ENCODE results near the gene IRGC.
A peak's percentile ranks its signal among the peaks of the same experiment; 100 is the strongest.

The IRGC gene

GRCh38 chr19:43720936-43721335 lies 5.1 kb downstream of the IRGC start:
- DNase-seq (ENCODE audit: extremely low spot score), result no peak
- no peak for TF ChIP-seq NFRKB (IDR thresholded peaks at IDR 0.05)
- TF ChIP-seq CTBP1 (IDR thresholded peaks at IDR 0.05; ENCODE audit: borderline replicate concordance), result no peak
- no peak for TF ChIP-seq ELF4 (IDR thresholded peaks at IDR 0.05)
- TF ChIP-seq ZNF384 (IDR thresholded peaks at IDR 0.05), result no peak
- no peak for TF ChIP-seq SP1 (IDR thresholded peaks at IDR 0.05)
- no peak for TF ChIP-seq LEF1 (IDR thresholded peaks at IDR 0.05; ENCODE audit: borderline replicate concordance)
- TF ChIP-seq FOXA1 (IDR thresholded peaks at IDR 0.05), result no peak
- no peak for TF ChIP-seq FOXM1 (IDR thresholded peaks at IDR 0.05; ENCODE audit: borderline replicate concordance)
- TF ChIP-seq ARNT (IDR thresholded peaks at IDR 0.05), result no peak
- no peak for TF ChIP-seq L3MBTL2 (conservative IDR thresholded peaks at IDR 0.05)
- no peak for TF ChIP-seq FOXK2 (IDR thresholded peaks at IDR 0.05)
- TF ChIP-seq TARDBP (IDR thresholded peaks at IDR 0.05), result no peak
- no peak for TF ChIP-seq BHLHE40 (IDR thresholded peaks at IDR 0.05; ENCODE audit: borderline replicate concordance)
- TF ChIP-seq HDGF (IDR thresholded peaks at IDR 0.05; ENCODE audit: borderline replicate concordance), result no peak
- TF ChIP-seq SUZ12 (IDR thresholded peaks at IDR 0.05), result no peak
- TF ChIP-seq PKNOX1 (IDR thresholded peaks at IDR 0.05), result no peak
- POLR2A ChIA-PET, result no interaction called here
- CTCF ChIA-PET, result interaction anchor here (0.6 kb wide), 1 partner anchor 145 kb away, joined by 3 read pairs; the partner anchor contains the start of gene PINLYP

- no peak for TF ChIP-seq SP1 (IDR thresholded peaks at IDR 0.05)
- no peak for TF ChIP-seq FOXM1 (IDR thresholded peaks at IDR 0.05; ENCODE audit: borderline replicate concordance)
- TF ChIP-seq TARDBP (IDR thresholded peaks at IDR 0.05), result no peak
- no peak for TF ChIP-seq ZNF384 (IDR thresholded peaks at IDR 0.05)
- TF ChIP-seq CTBP1 (IDR thresholded peaks at IDR 0.05; ENCODE audit: borderline replicate concordance), result no peak
- no peak for TF ChIP-seq FOXA1 (IDR thresholded peaks at IDR 0.05)
- TF ChIP-seq LEF1 (IDR thresholded peaks at IDR 0.05; ENCODE audit: borderline replicate concordance), result no peak
- no peak for TF ChIP-seq NFRKB (IDR thresholded peaks at IDR 0.05)
- no peak for TF ChIP-seq ARNT (IDR thresholded peaks at IDR 0.05)
- no peak for TF ChIP-seq SUZ12 (IDR thresholded peaks at IDR 0.05)
- no peak for TF ChIP-seq PKNOX1 (IDR thresholded peaks at IDR 0.05)
- TF ChIP-seq ELF4 (IDR thresholded peaks at IDR 0.05), result no peak
- TF ChIP-seq FOXK2 (IDR thresholded peaks at IDR 0.05), result no peak
- CTCF ChIA-PET, result interaction anchor here (0.6 to 0.9 kb wide), 3 partner anchors 49 to 146 kb away, joined by 3 to 6 read pairs (median 3); partner anchors contain the start of genes PINLYP and PLAUR
- no peak for DNase-seq (ENCODE audit: extremely low spot score)
- POLR2A ChIA-PET, result no interaction called here
Observed at GRCh38 chr19:43721469-43722048, 5.7 kb downstream of the IRGC start.

GRCh38 chr19:43723588-43723987 lies 7.7 kb downstream of the IRGC start:
- ChIA-PET CTCF (interaction anchor here (1.1 kb wide), 1 partner anchor 55 kb away, joined by 6 read pairs; no protein-coding TSS in a partner anchor), POLR2A (no interaction called here)
- TF ChIP-seq ARNT (IDR thresholded peaks at IDR 0.05), result no peak
- TF ChIP-seq ZNF384 (IDR thresholded peaks at IDR 0.05), result peak; percentile 42; the same call in 1 of the 2 replicates
- no peak for DNase-seq (ENCODE audit: extremely low spot score)

- TF ChIP-seq LEF1 (IDR thresholded peaks at IDR 0.05; ENCODE audit: borderline replicate concordance), result no peak
- TF ChIP-seq FOXA1 (IDR thresholded peaks at IDR 0.05), result no peak
- TF ChIP-seq ZNF384 (IDR thresholded peaks at IDR 0.05), result no peak
- TF ChIP-seq HDGF (IDR thresholded peaks at IDR 0.05; ENCODE audit: borderline replicate concordance), result no peak
- TF ChIP-seq FOXK2 (IDR thresholded peaks at IDR 0.05), result no peak
- no peak for TF ChIP-seq ARNT (IDR thresholded peaks at IDR 0.05)
- TF ChIP-seq TARDBP (IDR thresholded peaks at IDR 0.05), result no peak
- TF ChIP-seq BHLHE40 (IDR thresholded peaks at IDR 0.05; ENCODE audit: borderline replicate concordance), result no peak
- no peak for TF ChIP-seq ELF4 (IDR thresholded peaks at IDR 0.05)
- DNase-seq (ENCODE audit: extremely low spot score), result no peak
- POLR2A ChIA-PET, result no interaction called here
- CTCF ChIA-PET, result no interaction called here
Observed at GRCh38 chr19:43724896-43725295, 9.0 kb downstream of the IRGC start.

- ChIA-PET POLR2A (interaction anchor here (1.5 kb wide), 1 partner anchor 30 kb away, joined by 6 read pairs; the partner anchor contains the start of gene SMG9), CTCF (interaction anchor here (0.7 kb wide), 1 partner anchor 62 kb away, joined by 8 read pairs; no protein-coding TSS in a partner anchor)
- TF ChIP-seq LEF1 (IDR thresholded peaks at IDR 0.05; ENCODE audit: borderline replicate concordance), result no peak
- TF ChIP-seq FOXM1 (IDR thresholded peaks at IDR 0.05; ENCODE audit: borderline replicate concordance), result no peak
- no peak for TF ChIP-seq L3MBTL2 (conservative IDR thresholded peaks at IDR 0.05)
- no peak for TF ChIP-seq HDGF (IDR thresholded peaks at IDR 0.05; ENCODE audit: borderline replicate concordance)
- TF ChIP-seq ZNF384 (IDR thresholded peaks at IDR 0.05), result no peak
- TF ChIP-seq FOXK2 (IDR thresholded peaks at IDR 0.05), result no peak
- no peak for DNase-seq (ENCODE audit: extremely low spot score)
Observed at GRCh38 chr19:43725468-43725867, 9.6 kb downstream of the IRGC start.

- no peak for DNase-seq (ENCODE audit: extremely low spot score)
- TF ChIP-seq BHLHE40 (IDR thresholded peaks at IDR 0.05; ENCODE audit: borderline replicate concordance) (no peak), CTBP1 (IDR thresholded peaks at IDR 0.05; ENCODE audit: borderline replicate concordance) (no peak), LEF1 (IDR thresholded peaks at IDR 0.05; ENCODE audit: borderline replicate concordance) (no peak), ZNF384 (IDR thresholded peaks at IDR 0.05) (no peak), FOXA1 (IDR thresholded peaks at IDR 0.05) (no peak), TARDBP (IDR thresholded peaks at IDR 0.05) (no peak), FOXK2 (IDR thresholded peaks at IDR 0.05) (no peak), PKNOX1 (IDR thresholded peaks at IDR 0.05) (no peak), SUZ12 (IDR thresholded peaks at IDR 0.05) (no peak), HDGF (IDR thresholded peaks at IDR 0.05; ENCODE audit: borderline replicate concordance) (no peak), NFRKB (IDR thresholded peaks at IDR 0.05) (no peak), ELF4 (IDR thresholded peaks at IDR 0.05) (no peak), ARNT (IDR thresholded peaks at IDR 0.05) (no peak), L3MBTL2 (conservative IDR thresholded peaks at IDR 0.05) (no peak), SP1 (IDR thresholded peaks at IDR 0.05) (no peak), FOXM1 (IDR thresholded peaks at IDR 0.05; ENCODE audit: borderline replicate concordance) (no peak)
- POLR2A ChIA-PET, result interaction anchor here (1.5 kb wide), 1 partner anchor 29 kb away, joined by 6 read pairs; the partner anchor contains the start of gene SMG9
- CTCF ChIA-PET, result no interaction called here
Observed at GRCh38 chr19:43726736-43727592, 11.1 kb downstream of the IRGC start.
